PC-9 (cell line): ENCODE results near the gene GULP1.

ENCODE experiments used
- EZH2 ChIP-seq: fragments of 200-600 bp; sonication (generic); IDR thresholded peaks from 2 replicates; pipeline ENCODE4 v1.8.0; 2017; ENCODE audit warnings: antibody characterized with exemption, low read depth
- TF ChIP-seq, protein P1 (sequence below): fragments of 200-600 bp; sonication (generic); conservative IDR thresholded peaks from 2 replicates; pipeline ENCODE4 v1.6.1; 2017; ENCODE audit warnings: mixed run types, antibody characterized with exemption, mild to moderate bottlenecking, moderate library complexity

DNA sequence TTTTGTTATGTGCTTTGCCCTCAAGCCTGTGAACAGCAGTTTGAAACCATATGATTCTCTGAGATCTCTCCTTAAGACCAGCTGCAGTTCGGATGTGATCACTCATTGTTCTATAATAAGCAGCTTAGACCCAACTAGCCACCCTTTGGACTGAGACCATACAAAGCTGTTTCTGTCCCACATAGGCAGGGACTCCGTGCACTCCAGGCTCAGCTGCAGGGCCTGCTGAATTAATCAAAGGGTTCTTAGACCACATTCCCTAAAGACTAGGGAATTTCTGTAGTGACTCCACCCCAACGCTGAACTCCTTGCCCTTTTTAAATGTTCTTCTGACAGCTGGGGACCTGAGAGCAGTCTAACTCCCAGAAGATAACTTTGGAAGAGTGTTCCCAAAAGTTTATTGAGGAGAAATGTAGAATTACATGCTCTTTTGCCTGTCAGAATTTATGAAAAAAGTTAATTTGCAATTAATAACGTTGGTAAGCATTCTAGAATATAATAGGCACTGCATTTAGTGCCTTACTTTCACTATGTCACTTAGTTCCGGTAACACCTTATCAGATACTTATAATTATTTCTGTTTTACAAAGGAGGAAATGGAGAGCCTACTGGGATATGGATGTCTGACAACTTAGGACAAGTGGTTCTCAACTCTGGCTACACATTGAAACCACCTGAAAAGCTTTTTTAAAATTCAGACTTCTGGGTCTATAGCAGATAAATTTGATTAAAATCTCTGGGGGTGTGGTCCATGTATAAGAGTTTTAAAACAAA, 42.3 kb downstream of the GULP1 start:
- TF ChIP-seq, protein P1, sequence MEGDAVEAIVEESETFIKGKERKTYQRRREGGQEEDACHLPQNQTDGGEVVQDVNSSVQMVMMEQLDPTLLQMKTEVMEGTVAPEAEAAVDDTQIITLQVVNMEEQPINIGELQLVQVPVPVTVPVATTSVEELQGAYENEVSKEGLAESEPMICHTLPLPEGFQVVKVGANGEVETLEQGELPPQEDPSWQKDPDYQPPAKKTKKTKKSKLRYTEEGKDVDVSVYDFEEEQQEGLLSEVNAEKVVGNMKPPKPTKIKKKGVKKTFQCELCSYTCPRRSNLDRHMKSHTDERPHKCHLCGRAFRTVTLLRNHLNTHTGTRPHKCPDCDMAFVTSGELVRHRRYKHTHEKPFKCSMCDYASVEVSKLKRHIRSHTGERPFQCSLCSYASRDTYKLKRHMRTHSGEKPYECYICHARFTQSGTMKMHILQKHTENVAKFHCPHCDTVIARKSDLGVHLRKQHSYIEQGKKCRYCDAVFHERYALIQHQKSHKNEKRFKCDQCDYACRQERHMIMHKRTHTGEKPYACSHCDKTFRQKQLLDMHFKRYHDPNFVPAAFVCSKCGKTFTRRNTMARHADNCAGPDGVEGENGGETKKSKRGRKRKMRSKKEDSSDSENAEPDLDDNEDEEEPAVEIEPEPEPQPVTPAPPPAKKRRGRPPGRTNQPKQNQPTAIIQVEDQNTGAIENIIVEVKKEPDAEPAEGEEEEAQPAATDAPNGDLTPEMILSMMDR = no peak
- TF ChIP-seq EZH2 = no peak
